ENCODE results near the gene IFT172.
"Not testable (repeated sequence)": the region's sequence is repeated elsewhere in the genome, so short reads cannot be mapped to it uniquely, and the experiment has no call there.

Gene IFT172

GRCh38 chr2:27428213-27428977 lies 61.1 kb downstream of the IFT172 start, which contains the start of gene NRBP1:
TSS of gene NRBP1 (plus strand) at chr2:27428631. CDS start at chr2:27433274, 4,643 bp downstream.
- peak; percentile 70 to 72 for DNase-seq (ENCODE audit: low read depth in 2 of 2)

GRCh38 chr2:27427863-27428212 lies 61.7 kb downstream of the IFT172 start:
- no peak for DNase-seq (ENCODE audit: low read depth in 2 of 2)

- not testable (repeated sequence) for DNase-seq (ENCODE audit: low read depth in 2 of 2)
Measured at GRCh38 chr2:27425039-27425438, 64.5 kb downstream of the IFT172 start.

GRCh38 chr2:27422958-27423357 lies 66.6 kb downstream of the IFT172 start:
- no peak for DNase-seq (ENCODE audit: low read depth in 2 of 2)

- DNase-seq (ENCODE audit: low read depth in 2 of 2): no peak
Measured at GRCh38 chr2:27421660-27422250, 67.8 kb downstream of the IFT172 start.

- no peak for DNase-seq (ENCODE audit: low read depth in 2 of 2)
Measured at GRCh38 chr2:27420996-27421395, 68.5 kb downstream of the IFT172 start.

GRCh38 chr2:27416151-27416550 lies 73.4 kb downstream of the IFT172 start:
- no peak for DNase-seq (ENCODE audit: low read depth in 2 of 2)

- no peak for DNase-seq (ENCODE audit: low read depth in 2 of 2)
Measured at GRCh38 chr2:27412419-27413152, 77.0 kb downstream of the IFT172 start.

- DNase-seq (ENCODE audit: low read depth in 2 of 2): peak; percentile 74 to 77
Measured at GRCh38 chr2:27409321-27410073, 80.0 kb downstream of the IFT172 start, which contains the start of gene PPM1G. TSS of gene PPM1G (minus strand) at chr2:27409591. CDS start at chr2:27409422, 169 bp downstream.

- DNase-seq (ENCODE audit: low read depth in 2 of 2): no peak
Measured at GRCh38 chr2:27408601-27409320, 80.8 kb downstream of the IFT172 start.

- DNase-seq (ENCODE audit: low read depth in 2 of 2): peak in 1 of 2 experiments; percentile 9
Measured at GRCh38 chr2:27407798-27408491, 81.6 kb downstream of the IFT172 start.

GRCh38 chr2:27400348-27401135 lies 89.0 kb downstream of the IFT172 start:
- no peak for DNase-seq (ENCODE audit: low read depth in 2 of 2)

GRCh38 chr2:27398962-27399361 lies 90.6 kb downstream of the IFT172 start:
- DNase-seq (ENCODE audit: low read depth in 2 of 2): no peak
